Activated CD4-positive, alpha-beta T cell treated with anti-CD3 and anti-CD28 coated beads for 1 hour (primary cell): ENCODE data around the gene F2RL1.
"Not testable (repeated sequence)": the region's sequence is repeated elsewhere in the genome, so short reads cannot be mapped to it uniquely, and the experiment has no call there.

Source experiments
- DNase-seq: peaks from one replicate; pipeline ENCODE4 v3.0.0-alpha.2; 2020

F2RL1 gene

GRCh38 chr5:76808141-76808691 lies 10.6 kb upstream of the F2RL1 start:
- no peak for DNase-seq

DNA sequence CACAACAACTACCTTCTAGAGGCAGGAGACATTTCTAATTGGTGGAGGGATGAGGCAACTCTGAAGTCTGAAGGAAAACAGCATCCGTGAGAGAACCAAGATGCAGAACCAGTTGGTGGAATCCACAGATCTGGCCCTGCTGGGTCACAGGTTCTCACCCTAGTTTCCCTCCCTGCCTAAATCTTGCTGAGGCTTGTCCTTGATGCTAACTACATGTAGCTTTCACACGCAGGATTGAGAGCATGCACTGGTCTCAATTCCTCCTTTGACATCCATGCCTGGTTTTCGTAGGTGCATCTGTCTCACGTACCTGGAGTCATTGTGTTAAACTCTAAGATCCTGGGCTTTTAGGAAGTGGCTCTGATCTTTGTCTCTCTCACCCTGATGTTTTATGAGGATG lies 9.7 kb upstream of the F2RL1 start:
- DNase-seq: no peak

- no peak for DNase-seq
Measured at GRCh38 chr5:76810236-76810635, 8.6 kb upstream of the F2RL1 start.

DNA sequence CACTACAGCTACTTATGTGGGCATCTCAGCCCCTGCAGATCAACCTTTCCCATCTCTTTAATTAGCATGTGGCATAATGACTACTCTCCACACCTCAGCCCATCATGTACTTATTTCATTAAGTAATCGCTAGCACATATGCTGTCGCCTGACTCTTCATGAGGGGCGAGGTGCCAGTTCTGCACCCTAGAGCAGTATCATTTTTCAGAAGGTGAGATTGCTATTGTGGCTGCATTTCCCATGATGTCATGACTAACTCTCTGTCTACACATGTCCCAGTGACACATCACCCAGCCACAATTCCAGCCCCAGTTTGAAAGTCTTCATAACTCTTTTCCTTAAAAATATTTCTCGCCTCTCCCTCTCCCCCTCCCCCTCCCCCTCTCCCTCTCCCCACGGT lies 7.6 kb upstream of the F2RL1 start:
- DNase-seq: no peak

GRCh38 chr5:76812209-76812608 lies 6.6 kb upstream of the F2RL1 start:
- DNase-seq: not testable (repeated sequence)

DNA sequence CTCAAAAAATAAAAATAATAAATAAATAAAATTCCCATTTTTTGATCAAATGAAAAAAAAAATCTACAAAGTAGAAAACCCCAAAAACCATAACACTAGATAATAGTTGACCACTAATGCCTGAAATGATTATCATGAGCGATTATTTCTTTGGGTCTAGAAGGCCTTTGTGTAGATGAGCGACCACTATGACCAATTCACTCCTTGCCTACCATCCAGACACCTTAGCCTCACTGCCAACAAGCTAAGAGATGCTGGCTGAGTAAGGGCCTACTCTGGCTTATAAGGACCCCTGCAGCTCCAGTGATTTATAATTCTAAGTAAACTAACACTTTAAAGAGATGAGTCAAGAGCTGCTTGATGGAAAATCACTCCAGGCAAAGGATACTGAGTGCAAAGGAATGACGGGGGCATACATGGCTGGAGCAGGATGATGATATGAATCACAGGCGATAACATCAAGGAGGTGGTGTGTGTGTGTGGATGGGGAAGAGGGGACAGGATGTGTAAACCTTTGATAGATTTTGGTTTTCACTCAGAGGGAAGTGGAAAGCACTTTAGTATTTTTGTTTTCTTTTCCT lies 4.8 kb upstream of the F2RL1 start:
- DNase-seq: no peak

DNA sequence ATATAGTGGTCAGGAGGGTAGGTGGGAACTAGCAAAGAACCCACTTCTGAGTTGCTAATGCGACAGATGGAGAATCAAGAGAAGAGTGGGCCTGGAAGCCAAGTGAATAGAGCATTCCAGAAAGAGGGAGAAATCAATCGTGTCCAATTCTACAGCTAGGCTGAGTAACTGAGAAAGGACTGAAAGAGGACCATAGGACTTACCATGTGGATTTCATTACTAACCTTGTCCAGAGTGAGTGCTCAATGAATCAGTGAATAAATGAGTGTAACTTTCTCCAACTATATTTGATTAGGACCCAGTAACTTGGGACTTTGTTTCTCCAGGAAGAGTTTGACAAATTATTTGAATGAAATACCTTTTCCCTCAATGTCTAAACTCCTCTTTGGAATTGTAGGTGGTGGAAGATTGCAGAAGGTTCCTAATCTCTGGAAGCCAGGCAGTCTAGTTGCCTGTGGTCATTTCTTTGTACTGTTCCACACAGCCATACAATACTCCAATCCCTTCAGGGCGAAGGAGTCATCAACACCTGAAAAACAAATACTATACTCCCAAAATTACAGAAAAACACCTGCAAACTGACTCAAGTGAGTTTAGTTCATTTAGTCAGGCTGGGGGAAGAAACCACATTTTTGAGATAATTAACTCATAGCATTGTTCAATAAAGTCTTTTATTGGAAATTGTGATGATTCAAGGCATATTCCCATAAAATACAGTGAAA lies 2.6 kb upstream of the F2RL1 start:
- no peak for DNase-seq

DNA sequence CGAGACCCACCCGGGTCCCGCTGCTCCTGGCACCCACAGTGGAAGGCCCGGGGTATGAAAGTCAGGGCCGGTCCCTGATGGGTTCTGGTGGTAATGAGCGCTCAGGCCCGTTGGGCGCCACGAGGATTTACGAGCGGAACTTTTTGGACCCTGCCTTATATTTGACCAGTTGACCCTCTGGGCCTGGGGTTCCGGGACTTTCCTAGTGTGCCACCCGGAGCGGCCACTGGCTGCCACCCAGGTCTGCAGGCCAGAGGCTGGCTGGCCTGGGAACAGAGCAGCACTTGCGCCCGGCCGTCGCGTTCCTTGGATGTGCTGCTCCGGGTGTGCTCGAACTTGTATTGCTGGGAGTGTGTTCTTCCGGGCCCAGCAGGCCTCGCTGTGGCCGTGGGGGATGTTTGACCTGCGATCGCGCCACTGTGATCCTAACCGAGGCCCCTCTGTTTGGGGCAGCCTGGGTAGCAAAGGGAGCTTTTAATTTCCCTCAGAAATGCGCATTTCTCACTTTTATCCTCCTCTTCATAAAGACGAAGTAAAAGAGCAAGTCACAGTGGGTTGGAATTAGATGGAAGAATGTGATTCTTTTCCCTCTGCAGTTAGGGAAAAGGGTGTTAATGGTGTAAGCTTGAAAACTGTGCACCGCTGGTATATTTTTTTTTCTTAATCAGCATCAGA lies 1.2 kb downstream of the F2RL1 start:
- DNase-seq: no peak

DNA sequence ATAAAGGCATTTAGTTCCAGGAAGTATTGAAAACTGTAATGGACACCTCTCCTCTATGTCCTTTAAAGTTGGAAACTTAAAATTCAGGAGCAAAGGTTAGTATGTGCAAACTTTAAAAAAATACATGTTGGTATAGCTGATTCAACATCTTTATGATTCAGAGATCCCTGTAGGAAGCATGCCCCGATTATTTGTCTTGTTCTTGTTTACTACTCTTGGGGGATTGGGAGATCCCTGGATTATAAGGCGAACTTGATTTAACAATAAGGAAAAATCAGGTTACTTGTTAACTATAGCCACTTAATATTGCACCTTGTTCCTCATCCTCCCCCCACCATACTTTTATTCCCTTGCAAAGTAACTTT lies 1.7 kb downstream of the F2RL1 start:
- no peak for DNase-seq

- DNase-seq: no peak
Measured at GRCh38 chr5:76821136-76821535, 2.3 kb downstream of the F2RL1 start.

- DNase-seq: not testable (repeated sequence)
Measured at GRCh38 chr5:76822105-76822731, 3.4 kb downstream of the F2RL1 start.

DNA sequence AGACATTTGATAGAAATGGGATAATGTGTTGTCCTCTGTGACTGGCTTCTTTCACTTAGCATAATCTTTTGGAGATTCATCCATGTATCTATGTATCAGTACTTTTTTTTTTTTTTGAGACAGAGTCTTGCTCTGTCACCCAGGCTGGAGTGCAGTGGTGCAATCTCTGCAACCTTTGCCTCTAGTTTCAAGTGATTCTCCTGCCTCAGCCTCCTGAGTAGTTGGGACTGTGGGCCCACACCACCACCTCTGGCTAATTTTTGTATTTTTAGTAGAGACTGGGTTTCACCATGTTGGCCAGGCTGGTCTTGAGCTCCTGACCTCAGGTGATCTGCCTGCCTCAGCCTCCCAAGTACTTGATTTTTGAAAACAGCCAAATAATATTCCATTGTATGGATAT lies 7.6 kb downstream of the F2RL1 start:
- not testable (repeated sequence) for DNase-seq

DNA sequence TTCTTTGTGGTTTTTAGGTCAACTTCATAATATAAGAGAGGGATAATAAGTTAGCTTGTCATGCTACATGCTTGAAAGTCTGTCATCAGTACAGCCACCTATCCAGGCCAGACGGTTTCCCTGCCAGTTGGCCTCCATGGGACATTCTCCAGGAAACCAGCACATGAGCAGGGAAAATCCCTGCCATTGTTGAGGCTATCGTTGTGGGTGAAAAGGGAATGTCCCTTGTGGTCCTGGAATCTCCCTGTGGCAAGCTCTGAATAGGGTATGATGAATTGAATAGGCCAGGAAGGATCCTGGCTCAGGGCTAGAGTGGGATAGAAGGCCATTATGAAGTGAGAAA lies 12.3 kb downstream of the F2RL1 start:
- DNase-seq: no peak

DNA sequence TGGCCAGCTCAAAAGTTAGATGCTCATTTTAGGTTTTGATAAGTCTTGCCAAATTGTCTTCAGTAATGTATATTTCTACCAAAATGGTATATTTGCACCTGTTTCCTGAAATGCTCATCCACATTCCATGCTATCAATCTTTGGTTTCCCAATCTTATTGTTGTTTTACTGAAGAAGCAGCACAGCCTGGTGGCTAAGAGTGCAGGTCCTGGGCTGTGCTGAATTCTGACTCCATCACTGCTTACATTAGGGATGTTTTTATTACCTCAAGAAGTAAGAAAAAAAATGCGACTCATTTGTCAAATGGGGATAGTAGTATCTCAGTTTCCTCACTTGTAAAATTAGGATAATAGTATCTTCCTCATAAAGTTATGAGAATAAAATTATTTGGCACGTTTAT lies 17.4 kb downstream of the F2RL1 start:
- no peak for DNase-seq

DNA sequence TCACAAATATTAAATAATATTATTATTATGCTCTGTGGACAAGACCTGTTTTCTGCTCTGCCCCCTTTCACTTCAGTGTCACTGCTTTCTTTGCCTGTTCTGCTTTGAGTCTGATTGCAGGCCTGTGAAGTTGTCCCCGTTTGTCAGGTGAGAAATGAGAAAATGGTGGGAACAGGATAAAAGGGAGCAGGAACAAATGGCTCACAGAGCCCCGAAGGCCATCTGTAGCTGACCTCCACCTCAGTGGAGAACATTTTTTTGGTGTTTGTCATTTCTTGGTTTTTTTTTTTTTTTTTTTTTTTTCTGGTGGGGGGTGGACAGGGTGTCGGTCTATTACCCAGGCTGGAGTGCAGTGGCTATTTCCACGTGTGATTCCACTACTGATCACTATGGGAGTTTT lies 17.8 kb downstream of the F2RL1 start:
- DNase-seq: no peak

DNA sequence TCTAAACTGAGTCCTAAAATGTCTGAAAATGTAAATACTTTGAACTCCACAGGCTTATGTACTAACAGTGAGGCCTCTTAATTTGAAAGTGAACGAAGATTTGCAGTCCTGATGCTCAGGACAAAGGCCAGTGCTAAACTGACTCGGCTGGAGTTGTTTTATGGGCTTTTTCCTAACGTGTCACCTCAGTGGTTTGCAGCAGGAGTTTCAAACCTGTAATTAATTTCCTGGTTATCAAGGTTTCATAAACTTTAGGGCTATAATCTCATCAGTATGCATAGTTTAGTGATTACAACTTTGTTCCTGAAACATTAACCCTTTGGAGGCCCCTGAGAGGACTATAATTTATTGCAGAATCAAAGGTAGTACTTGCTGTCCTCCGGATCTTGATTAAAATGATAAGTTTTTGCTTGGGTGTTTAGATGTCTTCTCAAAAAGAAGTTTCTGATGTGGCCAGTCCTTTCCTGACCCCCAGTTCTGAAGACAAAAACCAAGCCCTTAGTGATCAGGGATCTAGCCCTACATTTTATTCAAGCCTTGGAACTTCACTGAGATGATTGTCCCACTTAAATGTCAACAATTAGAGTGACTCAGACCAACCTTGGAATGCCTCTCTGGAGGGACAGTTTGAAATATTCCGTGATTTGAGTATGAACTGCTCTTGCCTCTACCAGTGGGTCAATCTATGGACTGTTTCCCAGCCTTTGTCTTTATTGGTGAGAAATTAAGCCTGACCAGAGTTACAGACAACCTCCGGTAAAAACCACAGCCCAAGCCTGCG lies 19.8 kb downstream of the F2RL1 start:
- DNase-seq: no peak

GRCh38 chr5:76841361-76841760 lies 22.5 kb downstream of the F2RL1 start:
- no peak for DNase-seq

DNA sequence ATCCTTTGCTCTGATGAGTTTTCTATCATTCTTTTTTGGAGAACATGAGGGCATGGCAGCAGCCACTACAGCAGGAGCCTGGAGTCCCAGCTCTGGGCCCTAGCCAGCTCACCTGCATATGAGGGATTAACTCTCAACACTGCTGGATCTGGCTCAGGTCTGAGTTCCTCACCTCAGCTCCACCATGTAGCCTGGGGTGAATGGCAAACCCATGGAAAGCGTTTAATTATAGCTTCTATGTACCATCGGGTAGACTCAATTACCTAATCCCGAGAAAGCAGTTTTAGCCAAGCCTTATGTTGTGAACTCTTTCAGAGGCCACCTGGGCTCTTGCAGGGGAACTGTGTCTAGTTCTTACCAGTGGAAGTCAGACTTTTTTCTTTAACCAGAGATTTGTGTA lies 27.1 kb downstream of the F2RL1 start:
- DNase-seq: no peak

DNA sequence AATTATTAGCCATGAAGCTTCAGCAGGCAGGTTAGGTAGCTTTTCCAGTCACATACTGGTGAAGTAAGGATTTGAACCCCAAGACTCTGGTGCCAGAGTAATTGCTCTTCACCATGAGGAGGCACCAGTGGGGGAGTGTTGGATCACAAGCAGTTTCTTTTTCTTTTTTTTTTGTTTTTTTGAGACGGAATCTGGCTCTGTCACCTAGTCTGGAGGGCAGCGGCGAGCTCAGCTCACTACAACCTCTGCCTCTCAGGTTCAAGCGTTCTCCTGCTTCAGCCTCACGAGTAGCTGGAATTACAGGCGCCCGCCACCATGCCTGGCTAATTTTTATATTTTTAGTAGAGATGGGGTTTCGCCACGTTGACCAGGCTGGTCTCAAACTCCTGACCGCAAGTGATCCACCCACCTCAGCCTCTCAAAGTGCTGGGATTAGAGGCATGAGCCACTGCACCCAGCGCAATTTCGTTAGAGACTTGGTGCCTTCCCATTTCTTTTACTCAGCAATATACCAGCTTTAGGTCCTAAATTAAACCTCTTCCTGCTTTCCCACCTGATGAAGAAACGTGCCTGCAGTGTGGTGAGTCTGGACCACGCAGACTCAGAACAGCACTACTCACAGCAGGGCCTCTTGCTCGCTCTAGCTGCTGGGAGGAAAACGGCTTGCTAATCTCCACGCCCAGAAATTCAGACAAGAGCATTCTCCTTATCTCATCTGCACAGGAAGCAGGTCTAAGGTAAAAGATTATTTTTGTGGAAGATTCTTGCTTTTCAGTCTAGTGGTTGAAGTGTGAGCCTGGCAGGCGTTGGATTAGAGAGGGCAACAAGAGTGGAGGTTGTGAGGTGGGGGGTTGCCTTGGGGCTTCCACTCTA lies 30.8 kb downstream of the F2RL1 start, which contains the start of gene S100Z:
Gene S100Z (plus strand): TSS at position 596 of the 873 bp plus-strand sequence. CDS start 25,346 bp downstream, outside the sequence.
- peak; percentile 15 for DNase-seq

DNA sequence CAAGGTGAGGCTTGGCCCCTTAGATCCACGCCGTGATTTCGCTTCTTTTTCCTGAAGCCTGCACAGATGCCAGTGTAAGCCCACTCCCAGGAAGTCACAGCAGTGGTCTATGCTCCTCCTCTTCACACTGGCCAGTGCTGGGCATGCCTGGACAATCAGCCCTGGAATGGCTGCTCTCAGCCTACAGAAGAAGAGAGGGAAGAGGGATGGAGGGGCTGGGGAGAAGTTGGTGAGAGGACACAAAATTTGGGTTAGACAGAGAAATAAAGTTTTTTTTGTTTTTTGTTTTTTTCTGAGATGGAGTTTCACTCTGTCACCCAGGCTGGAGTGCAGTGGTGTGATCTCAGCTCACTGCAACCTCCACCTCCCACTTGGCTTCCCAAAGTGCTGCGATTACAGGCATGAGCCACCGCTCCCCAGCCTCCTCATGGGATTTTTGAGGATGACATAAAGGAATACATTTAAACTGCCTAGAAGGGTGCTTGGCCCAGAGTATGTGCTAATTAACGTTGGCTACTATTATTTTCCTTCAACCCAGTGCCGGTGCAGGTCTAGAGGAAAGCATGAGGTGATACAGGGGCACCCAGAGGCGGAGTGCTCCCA lies 31.8 kb downstream of the F2RL1 start:
- no peak for DNase-seq

DNA sequence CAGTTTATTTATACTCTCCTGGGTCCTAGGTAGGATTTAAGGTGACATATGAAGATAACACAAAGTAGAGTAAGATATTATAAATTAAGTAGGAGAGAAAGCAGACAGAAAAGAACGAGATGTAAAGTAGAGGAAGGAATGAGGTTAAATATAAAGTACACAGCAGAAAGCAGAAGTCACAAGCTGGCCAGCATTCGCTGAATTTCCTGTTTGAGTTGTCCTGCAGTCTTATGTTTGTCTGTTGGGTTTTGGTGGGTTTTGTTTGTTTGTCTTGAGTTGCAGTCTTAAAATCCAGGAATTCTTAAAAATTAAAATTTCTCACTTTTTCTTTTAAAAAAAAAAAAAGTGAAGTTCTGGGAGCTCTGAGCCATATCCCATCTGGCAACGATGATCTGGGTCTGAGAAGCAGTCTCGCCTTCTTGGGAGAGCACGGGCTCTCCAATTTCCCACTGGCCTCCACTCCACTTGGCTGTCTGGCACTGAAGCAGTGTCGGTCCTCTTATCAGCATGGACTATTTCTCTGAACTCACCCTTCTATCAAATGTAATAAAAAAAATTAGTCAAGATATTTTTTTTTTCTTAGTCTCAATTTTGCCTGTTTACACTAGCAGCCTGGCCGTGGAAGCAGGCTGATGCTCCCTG lies 33.0 kb downstream of the F2RL1 start:
- no peak for DNase-seq
